Esophagus squamous epithelium (tissue), 4 donors: Measurements from ENCODE around the gene MOB3A.

Source experiments
- CTCF ChIP-seq, 6 experiments: fragments of 450-650 bp in 4 of 6; fragments of 200-600 bp in 2 of 6; sonication (generic) in 2 of 6; IDR thresholded peaks; one replicate each; pipeline ENCODE4 v1.5.1; 2016 to 2019; ENCODE audit warnings: antibody characterized with exemption in 6 of 6, mild to moderate bottlenecking in 4 of 6, moderate library complexity in 4 of 6
- POLR2A ChIP-seq, 4 donors: fragments of 450-650 bp; IDR thresholded peaks; one replicate each; pipeline ENCODE4 v1.6.1; 2017; ENCODE audit warnings: antibody characterized with exemption in 4 of 4, mild to moderate bottlenecking in 4 of 4, moderate library complexity in 3 of 4

GRCh38 chr19:2099937-2100718, 4.0 kb upstream of the MOB3A start:
- TF ChIP-seq POLR2A (IDR thresholded peaks at IDR 0.05) (no peak), CTCF (IDR thresholded peaks at IDR 0.05) (no peak)
